Activated naive CD8-positive, alpha-beta T cell (primary cell): ENCODE results near the gene RAB28.

Experiments
- H3K27ac Mint-ChIP-seq: one replicate; pipeline ENCODE4 v1.8.0; 2021; ENCODE audit warnings: mixed read lengths
- H3K27me3 Mint-ChIP-seq: one replicate; pipeline ENCODE4 v1.8.0; 2021; ENCODE audit warnings: mixed read lengths
- H3K36me3 Mint-ChIP-seq: one replicate; pipeline ENCODE4 v1.8.0; 2021; ENCODE audit warnings: mixed read lengths
- H3K4me1 Mint-ChIP-seq: one replicate; pipeline ENCODE4 v1.8.0; 2021; ENCODE audit warnings: low read depth, mixed read lengths
- H3K4me3 Mint-ChIP-seq: one replicate; pipeline ENCODE4 v1.8.0; 2021; ENCODE audit warnings: mild to moderate bottlenecking, mixed read lengths
- H3K9me3 Mint-ChIP-seq: one replicate; pipeline ENCODE4 v1.8.0; 2021; ENCODE audit warnings: low read depth, mixed read lengths

Gene RAB28

GRCh38 chr4:13484122-13484748 lies at the start of gene RAB28:
Gene RAB28 (minus strand): TSS chr4:13484340.
- H3K27me3 Mint-ChIP-seq, result peaks cover 2% of the 10 kb centered on the region
- no peaks in the 10 kb centered on the region for H3K9me3 Mint-ChIP-seq
- H3K27ac Mint-ChIP-seq, result peak within 1 kb of the TSS; percentile 98
- H3K36me3 Mint-ChIP-seq, result no peaks in the 10 kb centered on the region
- peaks cover 40% of the 10 kb centered on the region for H3K4me1 Mint-ChIP-seq
- H3K4me3 Mint-ChIP-seq, result peak within 1 kb of the TSS; percentile 96

GRCh38 chr4:13531625-13531998 lies 47.5 kb upstream of the RAB28 start:
- H3K9me3 Mint-ChIP-seq, result no peaks in the 10 kb centered on the region
- H3K4me3 Mint-ChIP-seq, result no peak overlapping the region
- peaks cover 50% of the 10 kb centered on the region for H3K27me3 Mint-ChIP-seq
- H3K27ac Mint-ChIP-seq, result no peak overlapping the region
- peaks cover 3% of the 10 kb centered on the region for H3K36me3 Mint-ChIP-seq
- peaks cover 39% of the 10 kb centered on the region for H3K4me1 Mint-ChIP-seq

DNA sequence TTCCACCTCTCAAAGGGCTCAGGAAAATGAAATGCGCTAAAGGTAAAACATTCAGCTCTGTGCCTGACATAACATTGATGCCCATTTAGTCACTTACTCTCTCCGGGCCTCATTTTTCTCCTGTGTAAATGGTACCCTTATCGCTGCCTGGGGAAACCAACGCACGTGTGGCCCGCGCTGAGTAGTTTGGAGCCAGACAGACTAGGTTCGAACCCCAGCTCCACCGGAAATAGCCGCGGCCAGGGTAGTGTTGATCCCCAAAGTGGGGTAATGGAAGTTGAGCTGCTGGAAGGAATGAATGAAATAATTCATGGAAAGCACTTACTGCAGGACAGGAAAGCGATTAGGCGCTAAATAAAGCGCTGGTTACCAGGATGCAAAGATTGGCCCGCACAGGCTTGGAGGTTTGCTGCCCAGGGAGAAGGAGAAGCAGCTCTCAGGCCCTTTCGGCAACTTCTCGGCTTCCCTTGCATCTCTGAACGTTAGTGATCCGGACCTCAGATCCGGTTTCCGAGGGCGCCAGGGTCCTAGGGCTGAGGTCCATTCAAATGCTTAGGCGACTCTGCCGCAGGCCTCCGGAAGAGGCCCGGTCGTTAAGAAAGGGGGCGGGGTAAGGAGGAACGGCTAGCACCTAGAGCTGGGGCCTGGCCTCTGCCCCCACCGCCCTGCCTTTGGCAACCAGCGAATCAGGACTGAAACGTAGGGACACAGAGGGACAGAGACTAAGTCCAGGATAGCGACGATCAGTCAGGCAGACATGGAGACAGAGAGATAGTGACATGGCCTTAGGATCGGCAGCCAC lies 46.9 kb upstream of the RAB28 start:
- Mint-ChIP-seq H3K27ac (no peak overlapping the region), H3K4me3 (peak overlapping the region; percentile 13)

GRCh38 chr4:13529128-13529919 lies 45.2 kb upstream of the RAB28 start:
- Mint-ChIP-seq H3K27me3 (peaks cover 54% of the 10 kb centered on the region), H3K9me3 (no peaks in the 10 kb centered on the region), H3K27ac (peak overlapping the region; percentile 72), H3K36me3 (peaks cover 2% of the 10 kb centered on the region), H3K4me1 (peaks cover 39% of the 10 kb centered on the region), H3K4me3 (peak overlapping the region; percentile 66)

More for the DNA sequence above, 46.9 kb upstream of the RAB28 start:
- Mint-ChIP-seq H3K9me3 (no peaks in the 10 kb centered on the region), H3K27me3 (peaks cover 47% of the 10 kb centered on the region), H3K4me1 (peaks cover 39% of the 10 kb centered on the region), H3K36me3 (peaks cover 2% of the 10 kb centered on the region)

- peak overlapping the region; percentile 66 for H3K4me3 Mint-ChIP-seq
- H3K4me1 Mint-ChIP-seq, result peaks cover 34% of the 10 kb centered on the region
- peak overlapping the region; percentile 72 for H3K27ac Mint-ChIP-seq
- H3K36me3 Mint-ChIP-seq, result peaks cover 2% of the 10 kb centered on the region
- no peaks in the 10 kb centered on the region for H3K9me3 Mint-ChIP-seq
- H3K27me3 Mint-ChIP-seq, result peaks cover 54% of the 10 kb centered on the region
Measured at GRCh38 chr4:13528821-13529127, 44.6 kb upstream of the RAB28 start.

- Mint-ChIP-seq H3K36me3 (peaks cover 2% of the 10 kb centered on the region), H3K27me3 (peaks cover 52% of the 10 kb centered on the region), H3K4me3 (peak overlapping the region; percentile 66), H3K27ac (peak overlapping the region; percentile 72), H3K9me3 (no peaks in the 10 kb centered on the region), H3K4me1 (peaks cover 37% of the 10 kb centered on the region)
Measured at GRCh38 chr4:13527981-13528820, 44.1 kb upstream of the RAB28 start.

GRCh38 chr4:13527192-13527980 lies 43.2 kb upstream of the RAB28 start:
- Mint-ChIP-seq H3K27me3 (peaks cover 53% of the 10 kb centered on the region), H3K36me3 (peaks cover 2% of the 10 kb centered on the region)

DNA sequence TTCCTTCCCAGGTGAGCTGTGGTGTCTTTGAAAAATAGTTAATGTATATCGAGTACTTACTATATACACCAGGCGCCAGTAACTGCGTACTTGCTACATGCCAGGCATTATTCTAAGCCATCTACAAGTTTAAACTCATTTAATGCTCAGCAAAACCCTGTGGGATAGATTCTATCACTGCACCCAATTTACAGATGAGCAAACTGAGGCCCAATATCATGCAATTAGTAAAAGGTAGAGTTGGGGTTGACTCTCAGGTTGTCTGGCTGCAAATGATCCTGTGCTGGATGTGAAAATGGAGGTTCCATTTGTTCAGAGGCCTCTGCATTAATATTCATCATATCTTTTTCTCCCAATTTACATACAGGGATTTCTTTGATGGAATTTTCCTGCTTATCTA lies 42.5 kb upstream of the RAB28 start:
- Mint-ChIP-seq H3K27me3 (peaks cover 55% of the 10 kb centered on the region), H3K4me3 (no peak overlapping the region), H3K4me1 (peaks cover 43% of the 10 kb centered on the region), H3K9me3 (no peaks in the 10 kb centered on the region), H3K36me3 (peaks cover 2% of the 10 kb centered on the region), H3K27ac (no peak overlapping the region)

More at GRCh38 chr4:13527192-13527980, 43.2 kb upstream of the RAB28 start:
- Mint-ChIP-seq H3K4me3 (peak overlapping the region; percentile 73), H3K9me3 (no peaks in the 10 kb centered on the region), H3K4me1 (peaks cover 41% of the 10 kb centered on the region), H3K27ac (no peak overlapping the region)

DNA sequence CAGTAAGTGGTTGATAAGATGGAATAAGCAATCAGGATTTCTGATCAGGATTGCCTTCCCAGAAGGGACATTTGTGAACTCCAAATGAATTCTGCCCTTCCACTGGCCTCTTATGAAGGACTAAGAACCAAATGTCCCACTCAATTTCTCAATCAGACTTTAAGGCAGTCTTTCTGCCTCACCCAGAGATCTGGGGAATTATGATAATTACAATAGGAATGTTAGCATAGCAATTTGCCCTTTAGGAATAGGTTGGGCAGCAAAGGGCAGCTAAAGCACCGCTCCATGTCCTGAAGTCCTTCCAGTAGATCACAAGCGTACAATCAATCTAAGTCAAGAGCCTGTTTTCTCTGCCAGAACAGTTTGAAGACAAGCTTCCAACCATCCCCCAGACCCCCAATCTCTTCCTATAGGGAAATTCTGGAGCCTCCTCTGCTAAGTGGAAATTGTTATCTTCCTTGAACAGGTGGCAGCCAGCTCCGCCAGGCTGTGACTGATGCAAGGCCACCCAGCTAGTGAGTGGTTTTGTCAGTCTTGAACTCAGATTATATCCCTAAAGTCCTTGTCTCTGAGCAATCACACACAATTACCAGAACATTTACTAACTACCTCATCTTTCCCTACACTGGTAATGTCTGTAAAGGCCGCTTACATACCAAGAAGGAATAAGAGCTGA lies 41.6 kb upstream of the RAB28 start:
- H3K4me3 Mint-ChIP-seq, result no peak overlapping the region
- H3K4me1 Mint-ChIP-seq, result peaks cover 37% of the 10 kb centered on the region
- H3K9me3 Mint-ChIP-seq, result no peaks in the 10 kb centered on the region
- no peak overlapping the region for H3K27ac Mint-ChIP-seq
- H3K36me3 Mint-ChIP-seq, result peaks cover 2% of the 10 kb centered on the region
- H3K27me3 Mint-ChIP-seq, result peaks cover 52% of the 10 kb centered on the region

DNA sequence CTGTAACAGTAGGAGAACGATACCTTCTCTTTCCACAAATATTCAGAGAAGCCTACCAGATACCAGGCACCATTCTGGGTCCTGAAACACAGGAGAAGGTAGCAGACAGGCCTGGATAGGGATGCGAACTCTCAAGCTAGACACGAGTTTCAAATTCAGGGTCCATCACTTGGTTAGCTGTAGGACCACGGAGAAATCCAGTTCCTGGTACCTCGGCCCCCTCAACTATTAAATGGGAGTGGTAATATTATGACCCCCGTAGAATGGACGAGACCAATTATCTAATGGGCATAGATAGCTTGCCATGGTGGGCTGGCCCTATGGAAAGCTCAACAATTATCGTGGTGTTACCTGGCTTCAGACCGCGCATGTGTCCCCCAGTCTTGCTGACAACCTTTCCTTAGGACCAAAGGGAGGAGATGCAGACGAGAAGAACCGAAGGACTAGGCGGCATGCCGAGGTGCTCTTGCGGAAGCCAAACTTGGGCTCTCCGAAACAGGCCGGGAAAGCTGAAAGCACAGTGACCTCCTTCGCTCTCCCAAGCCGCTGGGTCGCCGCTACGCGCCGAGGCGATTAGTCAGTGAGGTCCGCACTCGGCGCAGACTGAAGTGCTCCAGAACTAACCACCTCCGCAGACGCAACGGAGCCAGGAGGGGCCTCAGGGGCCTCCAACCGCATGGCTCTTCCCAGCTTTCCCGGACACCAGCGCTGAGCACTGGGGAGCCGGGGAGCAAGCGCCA lies 40.5 kb upstream of the RAB28 start:
- H3K4me3 Mint-ChIP-seq, result no peak overlapping the region
- peaks cover 30% of the 10 kb centered on the region for H3K4me1 Mint-ChIP-seq
- peaks cover 2% of the 10 kb centered on the region for H3K36me3 Mint-ChIP-seq
- no peak overlapping the region for H3K27ac Mint-ChIP-seq
- H3K27me3 Mint-ChIP-seq, result peaks cover 51% of the 10 kb centered on the region
- H3K9me3 Mint-ChIP-seq, result no peaks in the 10 kb centered on the region

- H3K4me1 Mint-ChIP-seq, result peaks cover 22% of the 10 kb centered on the region
- no peak overlapping the region for H3K4me3 Mint-ChIP-seq
- peaks cover 1% of the 10 kb centered on the region for H3K36me3 Mint-ChIP-seq
- H3K27ac Mint-ChIP-seq, result no peak overlapping the region
- peaks cover 49% of the 10 kb centered on the region for H3K27me3 Mint-ChIP-seq
- no peaks in the 10 kb centered on the region for H3K9me3 Mint-ChIP-seq
Measured at GRCh38 chr4:13523591-13524503, 39.7 kb upstream of the RAB28 start.

DNA sequence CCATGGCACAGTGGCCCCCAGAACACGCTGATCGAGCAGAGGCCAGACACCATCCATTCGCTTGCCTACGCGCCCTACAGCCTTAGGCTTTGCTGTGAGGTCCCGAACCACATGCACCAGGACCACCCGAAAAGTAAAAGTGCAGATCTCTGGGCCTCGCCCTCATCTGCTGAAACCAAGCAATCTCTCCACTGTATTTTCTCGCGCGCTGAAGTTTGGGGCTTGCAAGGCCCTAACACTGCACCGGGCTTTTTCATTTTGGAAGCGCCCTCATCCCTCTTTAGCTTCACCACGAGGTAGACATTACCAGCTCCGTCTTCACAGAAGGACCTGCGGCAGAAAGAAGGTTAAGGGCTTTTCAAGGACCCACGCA lies 39.0 kb upstream of the RAB28 start:
- Mint-ChIP-seq H3K36me3 (no peaks in the 10 kb centered on the region), H3K27me3 (peaks cover 43% of the 10 kb centered on the region), H3K9me3 (no peaks in the 10 kb centered on the region), H3K4me1 (peaks cover 14% of the 10 kb centered on the region), H3K27ac (peak overlapping the region; percentile 8), H3K4me3 (peak overlapping the region; percentile 57)
